HEK293 (cell line): ENCODE measurements around the gene GATA1.

Source experiments
- CTCF ChIA-PET: fragments of 350-600 bp; formaldehyde crosslinking; extraction: SDS; loops from one replicate; lab custom pipeline; 2021; ENCODE audit warnings: antibody characterized with exemption; lab: Yijun Ruan, JAX
- POLR2A ChIA-PET: fragments of 300-600 bp; formaldehyde crosslinking; extraction: SDS; loops from one replicate; lab custom pipeline; 2020; ENCODE audit warnings: antibody characterized with exemption, inconsistent platforms; lab: Yijun Ruan, JAX
- H3K27ac ChIP-seq: fragments of 200-500 bp; sonication (Bioruptor generic); 2 replicates; pipeline ENCODE4 v1.5.1; 2014; ENCODE audit warnings: low read depth, low read length, control low read depth, inconsistent platforms; ENCODE audit errors: extremely low read depth
- H3K36me3 ChIP-seq, 2 experiments: fragments of 200-500 bp in 1 of 2; sonication (Bioruptor generic) in 1 of 2; 1 replicate in 1 of 2; 2 replicates in 1 of 2; pipeline ENCODE4 v1.5.1; 2014 to 2017; ENCODE audit warnings: inconsistent platforms in 2 of 2, low read length in 2 of 2; ENCODE audit not compliant: control insufficient read depth in 2 of 2, insufficient read depth in 1 of 2
- H3K4me1 ChIP-seq: fragments of 200-500 bp; sonication (Bioruptor generic); 2 replicates; pipeline ENCODE4 v1.5.1; 2014; ENCODE audit warnings: mild to moderate bottlenecking, low read length, inconsistent platforms; ENCODE audit not compliant: control insufficient read depth, insufficient read depth
- H3K4me3 ChIP-seq: 2 replicates; pipeline ENCODE4 v1.5.1; 2011; ENCODE audit warnings: low read depth, mild to moderate bottlenecking, control low read depth, low read length, moderate library complexity
- H3K9me3 ChIP-seq: fragments of 200-500 bp; sonication (Bioruptor generic); 2 replicates; pipeline ENCODE4 v1.5.1; 2014; ENCODE audit warnings: low read depth, low read length, inconsistent platforms; ENCODE audit not compliant: control insufficient read depth, insufficient read depth
- BCL11A ChIP-seq: fragments of 450-650 bp; formaldehyde crosslinking; IDR thresholded peaks from 2 replicates; pipeline ENCODE4 v1.5.1; 2016; ENCODE audit warnings: low read depth, missing biosample characterization, missing genetic modification characterization
- GLI2 ChIP-seq: fragments of 450-650 bp; formaldehyde crosslinking; IDR thresholded peaks from 2 replicates; pipeline ENCODE4; 2017; ENCODE audit warnings: missing biosample characterization, missing genetic modification characterization, low read depth, borderline replicate concordance
- HOXC10 ChIP-seq: sonication (generic); formaldehyde crosslinking; IDR thresholded peaks from 2 replicates; pipeline ENCODE4 v1.8.1; 2023; ENCODE audit warnings: mild to moderate bottlenecking, missing genetic modification reagents
- OVOL3 ChIP-seq: fragments of 450-650 bp; formaldehyde crosslinking; IDR thresholded peaks from 2 replicates; pipeline ENCODE4 v1.5.1; 2016; ENCODE audit warnings: missing biosample characterization, missing genetic modification characterization
- SALL2 ChIP-seq: fragments of 450-650 bp; formaldehyde crosslinking; IDR thresholded peaks from 2 replicates; pipeline ENCODE4 v1.5.0; 2017; ENCODE audit warnings: missing biosample characterization, mild to moderate bottlenecking, missing genetic modification characterization, borderline replicate concordance
- SP3 ChIP-seq: fragments of 450-650 bp; formaldehyde crosslinking; IDR thresholded peaks from 2 replicates; pipeline ENCODE4 v1.5.1; 2016; ENCODE audit warnings: missing biosample characterization, missing genetic modification characterization
- ZBTB17 ChIP-seq: fragments of 450-650 bp; formaldehyde crosslinking; IDR thresholded peaks from 2 replicates; pipeline ENCODE4 v1.5.1; 2016; ENCODE audit warnings: missing biosample characterization, missing genetic modification characterization
- ZFP37 ChIP-seq: fragments of 450-650 bp; formaldehyde crosslinking; IDR thresholded peaks from 2 replicates; pipeline ENCODE4 v1.5.1; 2016; ENCODE audit warnings: missing biosample characterization, missing genetic modification characterization
- ZFP41 ChIP-seq: fragments of 450-650 bp; formaldehyde crosslinking; IDR thresholded peaks from 2 replicates; pipeline ENCODE4 v1.5.1; 2016; ENCODE audit warnings: missing biosample characterization, missing genetic modification characterization, borderline replicate concordance
- ZIC2 ChIP-seq: fragments of 450-650 bp; formaldehyde crosslinking; IDR thresholded peaks from 2 replicates; pipeline ENCODE4 v1.5.1; 2016; ENCODE audit warnings: missing biosample characterization, missing genetic modification characterization
- ZNF16 ChIP-seq: fragments of 450-650 bp; formaldehyde crosslinking; IDR thresholded peaks from 2 replicates; pipeline ENCODE4 v1.5.1; 2016; ENCODE audit warnings: low read depth, missing biosample characterization, missing genetic modification characterization
- ZNF175 ChIP-seq: fragments of 450-650 bp; formaldehyde crosslinking; IDR thresholded peaks from 2 replicates; pipeline ENCODE4 v1.5.1; 2016; ENCODE audit warnings: missing biosample characterization, missing genetic modification characterization
- ZNF362 ChIP-seq: fragments of 450-650 bp; formaldehyde crosslinking; IDR thresholded peaks from 2 replicates; pipeline ENCODE4 v1.5.1; 2016; ENCODE audit warnings: missing biosample characterization, missing genetic modification characterization
- ZNF529 ChIP-seq: fragments of 450-650 bp; formaldehyde crosslinking; IDR thresholded peaks from 2 replicates; pipeline ENCODE4 v1.5.1; 2017; ENCODE audit warnings: missing genetic modification characterization, missing biosample characterization; ENCODE audit not compliant: insufficient replicate concordance
- ZNF549 ChIP-seq: fragments of 450-650 bp; IDR thresholded peaks from 2 replicates; pipeline ENCODE4 v1.5.1; 2018; ENCODE audit warnings: missing biosample characterization, missing genetic modification characterization, mild to moderate bottlenecking, inconsistent platforms, moderate library complexity
- ZNF561 ChIP-seq: fragments of 450-650 bp; IDR thresholded peaks from 2 replicates; pipeline ENCODE4 v1.5.1; 2018; ENCODE audit warnings: missing biosample characterization, missing genetic modification characterization, borderline replicate concordance
- ZNF645 ChIP-seq: fragments of 450-650 bp; formaldehyde crosslinking; IDR thresholded peaks from 2 replicates; pipeline ENCODE4; 2016; ENCODE audit warnings: missing biosample characterization, missing genetic modification characterization
- ZNF785 ChIP-seq: fragments of 450-650 bp; formaldehyde crosslinking; IDR thresholded peaks from 2 replicates; pipeline ENCODE4 v1.5.1; 2016; ENCODE audit warnings: missing biosample characterization, missing genetic modification characterization
- ZNF792 ChIP-seq: fragments of 450-650 bp; formaldehyde crosslinking; IDR thresholded peaks from 2 replicates; pipeline ENCODE4 v1.5.1; 2016; ENCODE audit warnings: missing biosample characterization, missing genetic modification characterization
- ZNF837 ChIP-seq: fragments of 450-650 bp; formaldehyde crosslinking; IDR thresholded peaks from 2 replicates; pipeline ENCODE4 v1.5.1; 2016; ENCODE audit warnings: missing biosample characterization, missing genetic modification characterization
- TF ChIP-seq, protein P1 (sequence below): fragments of 450-650 bp; formaldehyde crosslinking; IDR thresholded peaks from 2 replicates; pipeline ENCODE4 v1.5.1; 2016; ENCODE audit warnings: missing biosample characterization, missing genetic modification characterization

Gene GATA1

GRCh38 chrX:48794340-48794910, 8.0 kb downstream of the GATA1 start:
- ChIA-PET POLR2A (no interaction called here), CTCF (interaction anchor here (0.6 kb wide), 1 partner anchor 116 kb away, joined by 3 read pairs; no protein-coding TSS in a partner anchor)
- Histone ChIP-seq H3K36me3 (no peaks in the 10 kb centered on the region), H3K4me1 (no peaks in the 10 kb centered on the region), H3K4me3 (no peak overlapping the region), H3K27ac (no peak overlapping the region), H3K9me3 (no peaks in the 10 kb centered on the region)
- TF ChIP-seq OVOL3 (tag by site-specific recombination) (no peak), GLI2 (tag by site-specific recombination) (no peak), ZNF561 (tag by site-specific recombination) (no peak), ZNF529 (tag by site-specific recombination) (no peak), SP3 (no peak), SALL2 (tag by site-specific recombination) (no peak), HOXC10 (no peak), ZFP37 (tag by site-specific recombination) (no peak), ZNF792 (tag by site-specific recombination) (no peak), ZNF549 (tag by site-specific recombination) (no peak), ZFP41 (tag by site-specific recombination) (no peak), ZBTB17 (tag by site-specific recombination) (no peak)
- TF ChIP-seq, protein P1, sequence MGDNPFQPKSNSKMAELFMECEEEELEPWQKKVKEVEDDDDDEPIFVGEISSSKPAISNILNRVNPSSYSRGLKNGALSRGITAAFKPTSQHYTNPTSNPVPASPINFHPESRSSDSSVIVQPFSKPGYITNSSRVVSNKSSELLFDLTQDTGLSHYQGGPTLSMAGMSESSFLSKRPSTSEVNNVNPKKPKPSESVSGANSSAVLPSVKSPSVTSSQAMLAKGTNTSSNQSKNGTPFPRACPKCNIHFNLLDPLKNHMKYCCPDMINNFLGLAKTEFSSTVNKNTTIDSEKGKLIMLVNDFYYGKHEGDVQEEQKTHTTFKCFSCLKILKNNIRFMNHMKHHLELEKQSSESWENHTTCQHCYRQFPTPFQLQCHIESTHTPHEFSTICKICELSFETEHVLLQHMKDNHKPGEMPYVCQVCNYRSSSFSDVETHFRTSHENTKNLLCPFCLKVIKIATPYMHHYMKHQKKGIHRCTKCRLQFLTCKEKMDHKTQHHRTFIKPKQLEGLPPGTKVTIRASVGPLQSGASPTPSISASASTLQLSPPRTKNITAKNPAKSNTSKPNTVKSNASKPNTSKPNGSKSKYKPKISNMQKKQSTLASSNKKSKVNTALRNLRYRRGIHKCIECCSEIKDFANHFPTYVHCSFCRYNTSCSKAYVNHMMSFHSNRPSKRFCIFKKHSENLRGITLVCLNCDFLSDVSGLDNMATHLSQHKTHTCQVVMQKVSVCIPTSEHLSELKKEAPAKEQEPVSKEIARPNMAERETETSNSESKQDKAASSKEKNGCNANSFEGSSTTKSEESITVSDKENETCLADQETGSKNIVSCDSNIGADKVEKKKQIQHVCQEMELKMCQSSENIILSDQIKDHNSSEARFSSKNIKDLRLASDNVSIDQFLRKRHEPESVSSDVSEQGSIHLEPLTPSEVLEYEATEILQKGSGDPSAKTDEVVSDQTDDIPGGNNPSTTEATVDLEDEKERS, result no peak

DNA sequence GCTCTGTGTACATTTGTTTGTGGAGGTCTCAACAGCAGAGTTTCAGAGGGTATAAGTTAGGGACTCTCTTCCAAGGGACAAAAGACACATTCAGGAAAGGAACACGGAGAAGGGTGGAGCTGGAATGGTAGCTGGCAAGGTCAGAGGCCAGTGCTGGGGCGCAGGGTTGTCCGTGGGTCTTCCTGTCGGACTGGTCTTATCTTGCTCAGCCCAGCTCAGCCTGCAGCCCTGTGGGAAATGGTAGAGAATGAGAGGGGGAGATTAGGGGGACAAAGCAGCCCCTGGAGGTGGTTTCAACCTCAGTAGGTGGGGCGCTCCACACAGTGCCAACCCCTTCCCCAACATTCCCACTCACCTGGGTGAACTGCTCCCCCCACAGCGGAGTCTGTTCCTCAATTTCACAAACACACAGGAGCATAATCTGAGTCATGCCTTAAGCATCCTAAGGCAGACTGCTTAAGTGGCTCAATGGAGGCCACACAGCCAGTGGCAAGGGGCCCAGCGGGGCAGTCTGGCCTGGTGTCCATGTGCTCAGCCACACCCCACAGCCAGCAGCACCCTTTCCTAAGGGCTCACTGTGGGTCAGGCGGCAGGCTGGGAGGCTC, 8.6 kb downstream of the GATA1 start:
- Histone ChIP-seq H3K9me3 (no peaks in the 10 kb centered on the region), H3K4me3 (no peak overlapping the region), H3K27ac (no peak overlapping the region), H3K36me3 (no peaks in the 10 kb centered on the region), H3K4me1 (no peaks in the 10 kb centered on the region)
- POLR2A ChIA-PET, result no interaction called here
- CTCF ChIA-PET, result interaction anchor here (0.6 kb wide), 1 partner anchor 116 kb away, joined by 3 read pairs; no protein-coding TSS in a partner anchor
- TF ChIP-seq ZNF16 (tag by site-specific recombination) (no peak), ZNF785 (tag by site-specific recombination) (no peak), ZNF362 (tag by site-specific recombination) (no peak), ZNF645 (tag by site-specific recombination) (no peak), ZIC2 (0 out of 2 replicates have a peak, but pooled peaks have one; percentile 29), ZNF837 (tag by site-specific recombination) (no peak), BCL11A (no peak), SP3 (no peak), ZNF175 (tag by site-specific recombination) (no peak)
